ENCODE measurements around the gene PCCA. TPM values are rescaled to one million over a fixed set of nuclear protein-coding genes. Genes with fewer than 3 reads are reported as not detected.

Gene PCCA

Small RNA genes within 50 kb of the gene (small RNA-seq; reads per million reads assigned to genes)
- not detected for gene AL356575.1 (ENCODE audit: low read depth)

Data from mesenchymal stem cell (in vitro differentiated cells and primary cell).